ENCODE data around the gene WDR33. TPM values are rescaled to one million over a fixed set of nuclear protein-coding genes. Genes with fewer than 3 reads are reported as not detected.

Gene WDR33
- total RNA-seq, 4 donors from 2014 or later, result 42.3 to 53.2 (median 45.8) TPM

- TF ChIP-seq CTCF (IDR thresholded peaks at IDR 0.05; ENCODE audit: low read depth), result no peak
Measured at GRCh38 chr2:127651381-127651809, 159.6 kb downstream of the WDR33 start.

Small RNAs within 50 kb of the gene (small RNA-seq; reads per million reads assigned to genes)
- gene RF00017 (not detected), gene RF00019 (0.49 reads per million), gene RNU6-395P (not detected), gene RNY4P7 (1.9 reads per million, percentile 36 among the genes with 10 or more reads in this experiment)

Other genes starting within 250 kb of the WDR33 start
- gene GPR17, start 165.0 kb downstream of the WDR33 start, total RNA-seq, result not detected
- 10 to 100 TPM in 3 of 4 donors, 1 to 10 TPM in 1; 8.5 to 81.8 (median 26.5) TPM for gene LIMS2, start 135.6 kb downstream of the WDR33 start, total RNA-seq
- 10 to 100 TPM in 1 of 4 donors, 1 to 10 TPM in 3; 5.8 to 14.9 (median 8.1) TPM for gene SFT2D3, start 109.7 kb downstream of the WDR33 start, total RNA-seq
- 10 to 100 TPM in 3 of 4 donors, 1 to 10 TPM in 1; 8.8 to 14.8 (median 11.2) TPM for gene POLR2D, start 47.0 kb upstream of the WDR33 start, total RNA-seq
- 10 to 100 TPM; 13.3 to 21.5 (median 14.9) TPM for gene AMMECR1L, start 74.8 kb upstream of the WDR33 start, total RNA-seq
- 10 to 100 TPM in 1 of 4 donors, 1 to 10 TPM in 3; 7.3 to 13.2 (median 8.9) TPM for gene SAP130, start 216.9 kb upstream of the WDR33 start, total RNA-seq